ENCODE data around the gene USP15.

USP15 gene

GRCh38 chr12:62273724-62274380 is 13.6 kb downstream of the USP15 start:
- no peak overlapping the region for H2AFZ ChIP-seq (ENCODE audit: low read depth, low read length, severe bottlenecking)
- peaks cover 100% of the 10 kb centered on the region for H3K79me2 ChIP-seq (ENCODE audit: insufficient read depth, low read length)
- H3K36me3 ChIP-seq (ENCODE audit: low read length), result no peaks in the 10 kb centered on the region
- H3K27me3 ChIP-seq (ENCODE audit: low read length), result no peaks in the 10 kb centered on the region
- H3K9ac ChIP-seq (ENCODE audit: low read length), result no peak overlapping the region
- peaks cover 82% of the 10 kb centered on the region for H4K20me1 ChIP-seq (ENCODE audit: low read depth, low read length)
- no peak overlapping the region for H3K27ac ChIP-seq (ENCODE audit: low read depth, low read length)
- H3K4me3 ChIP-seq (ENCODE audit: insufficient read depth, low read length, poor library complexity, severe bottlenecking), result no peak overlapping the region
- no peaks in the 10 kb centered on the region for H3K9me3 ChIP-seq (ENCODE audit: insufficient read depth, low read length)
- H3K9me2 ChIP-seq (replicated peaks; ENCODE audit: insufficient read depth, low read length), result no peaks in the 10 kb centered on the region
- TF ChIP-seq CTCF (IDR thresholded peaks at IDR 0.05; ENCODE audit: insufficient read depth, low read length, poor library complexity, severe bottlenecking), result no peak
- TF ChIP-seq EZH2phosphoT487 (conservative IDR thresholded peaks at IDR 0.05; ENCODE audit: low read length), result no peak
- H3K4me2 ChIP-seq (ENCODE audit: low read depth, low read length, poor library complexity, severe bottlenecking), result no peak overlapping the region
- H3F3A ChIP-seq (ENCODE audit: insufficient read depth), result peaks cover 4% of the 10 kb centered on the region; the same call in 1 of the 2 replicates

- Histone ChIP-seq H3K9me3 (ENCODE audit: insufficient read depth, low read length) (no peaks in the 10 kb centered on the region), H3K9ac (ENCODE audit: low read length) (no peak overlapping the region), H3K36me3 (ENCODE audit: low read length) (no peaks in the 10 kb centered on the region), H3K27me3 (ENCODE audit: low read length) (no peaks in the 10 kb centered on the region), H4K20me1 (ENCODE audit: low read depth, low read length) (peaks cover 71% of the 10 kb centered on the region), H3F3A (ENCODE audit: insufficient read depth) (peaks cover 4% of the 10 kb centered on the region; the same call in 1 of the 2 replicates), H3K27ac (ENCODE audit: low read depth, low read length) (no peak overlapping the region), H3K4me2 (ENCODE audit: low read depth, low read length, poor library complexity, severe bottlenecking) (no peak overlapping the region), H3K9me2 (replicated peaks; ENCODE audit: insufficient read depth, low read length) (no peaks in the 10 kb centered on the region), H3K79me2 (ENCODE audit: insufficient read depth, low read length) (peaks cover 100% of the 10 kb centered on the region), H3K4me3 (ENCODE audit: insufficient read depth, low read length, poor library complexity, severe bottlenecking) (no peak overlapping the region), H2AFZ (ENCODE audit: low read depth, low read length, severe bottlenecking) (no peak overlapping the region)
- TF ChIP-seq CTCF (IDR thresholded peaks at IDR 0.05; ENCODE audit: insufficient read depth, low read length, poor library complexity, severe bottlenecking) (no peak), EZH2phosphoT487 (conservative IDR thresholded peaks at IDR 0.05; ENCODE audit: low read length) (no peak)
Observed at GRCh38 chr12:62278022-62278421, 17.8 kb downstream of the USP15 start.

- Histone ChIP-seq H3K79me2 (ENCODE audit: insufficient read depth, low read length) (peaks cover 100% of the 10 kb centered on the region), H3K9me2 (replicated peaks; ENCODE audit: insufficient read depth, low read length) (no peaks in the 10 kb centered on the region), H3K4me3 (ENCODE audit: insufficient read depth, low read length, poor library complexity, severe bottlenecking) (no peak overlapping the region), H2AFZ (ENCODE audit: low read depth, low read length, severe bottlenecking) (no peak overlapping the region), H3F3A (ENCODE audit: insufficient read depth) (no peaks in the 10 kb centered on the region), H3K9ac (ENCODE audit: low read length) (no peak overlapping the region), H3K36me3 (ENCODE audit: low read length) (no peaks in the 10 kb centered on the region), H3K9me3 (ENCODE audit: insufficient read depth, low read length) (no peaks in the 10 kb centered on the region), H3K27ac (ENCODE audit: low read depth, low read length) (no peak overlapping the region), H3K4me2 (ENCODE audit: low read depth, low read length, poor library complexity, severe bottlenecking) (no peak overlapping the region), H3K27me3 (ENCODE audit: low read length) (no peaks in the 10 kb centered on the region), H4K20me1 (ENCODE audit: low read depth, low read length) (peaks cover 64% of the 10 kb centered on the region)
- TF ChIP-seq EZH2phosphoT487 (conservative IDR thresholded peaks at IDR 0.05; ENCODE audit: low read length), result no peak
- no peak for TF ChIP-seq CTCF (IDR thresholded peaks at IDR 0.05; ENCODE audit: insufficient read depth, low read length, poor library complexity, severe bottlenecking)
Observed at GRCh38 chr12:62279058-62279457, 18.9 kb downstream of the USP15 start.
